Stomach (tissue), 4 donors: ENCODE measurements around the gene COBL.

Source experiments
- CTCF ChIP-seq, 7 experiments: fragments of 450-650 bp in 4 of 7; fragments of 200-600 bp in 3 of 7; sonication (generic) in 3 of 7; IDR thresholded peaks; one replicate each; pipeline ENCODE4 v1.5.1; 2016 to 2019; ENCODE audit warnings: antibody characterized with exemption in 7 of 7, control low read depth in 2 of 7, mild to moderate bottlenecking in 1 of 7
- EP300 ChIP-seq: sonication (generic); formaldehyde crosslinking; IDR thresholded peaks from one replicate; pipeline ENCODE4 v1.6.1; 2017; ENCODE audit warnings: antibody characterized with exemption
- POLR2A ChIP-seq, 4 donors: fragments of 450-650 bp; IDR thresholded peaks; one replicate each; pipeline ENCODE4 v1.6.1; 2016; ENCODE audit warnings: antibody characterized with exemption in 4 of 4, control low read depth in 2 of 4, mild to moderate bottlenecking in 1 of 4, moderate library complexity in 1 of 4
- POLR2AphosphoS5 ChIP-seq, 3 donors: sonication (generic); formaldehyde crosslinking; IDR thresholded peaks; one replicate each; pipeline ENCODE4 v1.6.1; 2016; ENCODE audit warnings: antibody characterized with exemption in 3 of 3

GRCh38 chr7:51058764-51059163 lies 257.8 kb downstream of the COBL start:
- TF ChIP-seq POLR2A (IDR thresholded peaks at IDR 0.05), result no peak
- no peak for TF ChIP-seq CTCF (IDR thresholded peaks at IDR 0.05)
- no peak for TF ChIP-seq EP300
- no peak for TF ChIP-seq POLR2AphosphoS5 (IDR thresholded peaks at IDR 0.05)
